ENCODE measurements around the gene LTBR. TPM values are rescaled to one million over a fixed set of nuclear protein-coding genes. Genes with fewer than 3 reads are reported as not detected.

LTBR gene
- total and polyA plus RNA-seq, 2 donors (not counting 1 experiment from before 2014, with no cell fraction given) = 1.1 TPM; not detected in 1

- no peaks in the 10 kb centered on the region for H3K79me2 ChIP-seq (ENCODE audit: control insufficient read depth, insufficient read depth, low read length)
- Mint-ChIP-seq H3K27ac (no peak overlapping the region), H3K9me3 (ENCODE audit: insufficient read depth) (no peaks in the 10 kb centered on the region), H3K4me3 (no peak overlapping the region), H3K27me3 (peaks cover 16% of the 10 kb centered on the region), H3K4me1 (peaks cover 12% of the 10 kb centered on the region)
- H3K9ac ChIP-seq (ENCODE audit: low read length) = no peak overlapping the region
- CTCF ChIA-PET = interaction anchor here (0.9 to 1.6 kb wide), 5 partner anchors 13 to 171 kb away, joined by 3 to 4 read pairs (median 3); no protein-coding TSS in a partner anchor
- peaks cover 0 to 3% (median 0%) of the 10 kb centered on the region in 3 donors for H3K9me3 ChIP-seq (ENCODE audit: control extremely low read depth in 1 of 3, control insufficient read depth in 2 of 3, insufficient read depth in 1 of 3, low read length in 2 of 3)
- no peak overlapping the region for H3K4me3 ChIP-seq (ENCODE audit: control extremely low read depth in 1 of 5, extremely low read depth in 1 of 5, insufficient read depth in 1 of 5, low read depth in 2 of 5, low read length in 4 of 5)
- DNase-seq = peak; percentile 53
- POLR2A ChIA-PET = no interaction called here
- H3K27ac ChIP-seq (ENCODE audit: low read length in 2 of 2) = no peak overlapping the region
- H4K20me1 ChIP-seq (ENCODE audit: control insufficient read depth, insufficient read depth, low read length, poor library complexity, severe bottlenecking) = no peaks in the 10 kb centered on the region
- peak; percentile 58 for ATAC-seq (ENCODE audit: low read depth)
- intact Hi-C loops (cut with micrococcal nuclease) = no loop called here
- WGBS (ENCODE audit: insufficient coverage) = 43% methylated on average over 7 of the region's 11 CpGs
- H3K4me2 ChIP-seq (replicated peaks; ENCODE audit: low read depth, low read length, poor library complexity, severe bottlenecking) = peak overlapping the region; percentile 21
- peaks cover 0 to 18% (median 7%) of the 10 kb centered on the region in 4 experiments for H3K27me3 ChIP-seq (replicated peaks in 1 of 4; ENCODE audit: control extremely low read depth in 1 of 4, control insufficient read depth in 3 of 4, insufficient read depth in 4 of 4, low read length in 3 of 4)
- no peaks in the 10 kb centered on the region for H3K36me3 ChIP-seq (replicated peaks in 1 of 2; ENCODE audit: control extremely low read depth in 1 of 2, control insufficient read depth in 1 of 2, extremely low read depth in 1 of 2, insufficient read depth in 2 of 2, low read length in 1 of 2)
- peak; percentile 52 for TF ChIP-seq CTCF (IDR thresholded peaks at IDR 0.05)
- no peak for TF ChIP-seq EZH2 (IDR thresholded peaks at IDR 0.05; ENCODE audit: borderline replicate concordance, insufficient read depth, low read depth, low read length, poor library complexity, severe bottlenecking)
- no peak overlapping the region for H2AFZ ChIP-seq (ENCODE audit: insufficient read depth, low read depth, low read length, poor library complexity, severe bottlenecking)
- peaks cover 17 to 20% of the 10 kb centered on the region in 2 donors for H3K4me1 ChIP-seq (ENCODE audit: control insufficient read depth in 2 of 2, insufficient read depth in 2 of 2, low read length in 2 of 2)
Measured at GRCh38 chr12:6367065-6367968, 16.6 kb upstream of the LTBR start.
